ENCODE results near the gene DCLK3. TPM values are rescaled to one million over a fixed set of nuclear protein-coding genes. Genes with fewer than 3 reads are reported as not detected.

DCLK3 gene
- total and polyA plus RNA-seq, 10 of the 15 experiments (the other 5 are each of a cell fraction or from before 2014, with no cell fraction given) = not detected

GRCh38 chr3:36761779-36762178, 2.6 kb downstream of the DCLK3 start:
- Histone ChIP-seq H3K9ac (ENCODE audit: control insufficient read depth, insufficient read depth, low read length) (no peak overlapping the region), H2AFZ (ENCODE audit: control insufficient read depth, low read depth, low read length) (no peak overlapping the region), H3K27me3 (replicated peaks in 1 of 2; ENCODE audit: control insufficient read depth in 2 of 2, insufficient read depth in 2 of 2, low read length in 1 of 2) (peaks cover 0 to 8% of the 10 kb centered on the region in 2 experiments; a peak in 3 of 4 replicates), H3K79me2 (ENCODE audit: control insufficient read depth, insufficient read depth, low read length) (no peaks in the 10 kb centered on the region), H3K4me3 (no peak overlapping the region), H3K4me1 (ENCODE audit: control insufficient read depth, insufficient read depth, low read length) (no peaks in the 10 kb centered on the region), H3K36me3 (ENCODE audit: control insufficient read depth in 2 of 2, insufficient read depth in 2 of 2, low read length in 1 of 2) (no peaks in the 10 kb centered on the region), H3K27ac (ENCODE audit: control insufficient read depth, insufficient read depth) (no peak overlapping the region), H4K20me1 (ENCODE audit: control insufficient read depth, insufficient read depth) (peaks cover 3% of the 10 kb centered on the region; the same call in 1 of the 2 replicates), H3K9me3 (replicated peaks; ENCODE audit: control insufficient read depth, insufficient read depth, low read length) (no peaks in the 10 kb centered on the region; the same call in 2 of the 3 replicates), H3K4me2 (ENCODE audit: control insufficient read depth, insufficient read depth) (no peak overlapping the region)
- no peak for DNase-seq (ENCODE audit: low read depth, low spot score)
- ChIA-PET POLR2A (no interaction called here), CTCF (no interaction called here), RAD21 (ENCODE audit: unreplicated experiment) (no interaction called here), SMC1A (ENCODE audit: uncharacterized antibody, unreplicated experiment) (no interaction called here)
- no TSS peak for BruUV-seq (replicated peaks)
- no peak for TF ChIP-seq SMC3 (IDR thresholded peaks at IDR 0.05; ENCODE audit: borderline replicate concordance, low read length)
- no peak for TF ChIP-seq SP1 (IDR thresholded peaks at IDR 0.05; ENCODE audit: low read depth, low read length)
- TF ChIP-seq POLR2AphosphoS2 (IDR thresholded peaks at IDR 0.05; ENCODE audit: low read depth, low read length) = no peak
- no peak for TF ChIP-seq CBX5 (IDR thresholded peaks at IDR 0.05; ENCODE audit: low read depth)
- no peak for TF ChIP-seq NRF1 (conservative IDR thresholded peaks at IDR 0.05; ENCODE audit: low read depth, low read length)
- in situ Hi-C loops (cut with MboI) (no loop called here), intact Hi-C loops (cut with micrococcal nuclease; ENCODE audit: unreplicated experiment) (no loop called here)
- no peak for ATAC-seq
- 16% methylated on average over 3 of the region's 3 CpGs for WGBS (ENCODE audit: insufficient coverage, insufficient replicate concordance, low lambda C conversion rate, missing lambda C conversion rate)
- FAIRE-seq = no peak

GRCh38 chr3:36756269-36756668, 8.1 kb downstream of the DCLK3 start:
- Histone ChIP-seq H3K27ac (ENCODE audit: control insufficient read depth, insufficient read depth) (no peak overlapping the region), H4K20me1 (ENCODE audit: control insufficient read depth, insufficient read depth) (no peaks in the 10 kb centered on the region), H3K9ac (ENCODE audit: control insufficient read depth, insufficient read depth, low read length) (no peak overlapping the region), H2AFZ (ENCODE audit: control insufficient read depth, low read depth, low read length) (no peak overlapping the region), H3K4me1 (ENCODE audit: control insufficient read depth, insufficient read depth, low read length) (no peaks in the 10 kb centered on the region), H3K36me3 (ENCODE audit: control insufficient read depth in 2 of 2, insufficient read depth in 2 of 2, low read length in 1 of 2) (no peaks in the 10 kb centered on the region), H3K4me2 (ENCODE audit: control insufficient read depth, insufficient read depth) (no peak overlapping the region), H3K79me2 (ENCODE audit: control insufficient read depth, insufficient read depth, low read length) (no peaks in the 10 kb centered on the region), H3K27me3 (replicated peaks in 1 of 2; ENCODE audit: control insufficient read depth in 2 of 2, insufficient read depth in 2 of 2, low read length in 1 of 2) (no peaks in the 10 kb centered on the region; a peak in 1 of 4 replicates), H3K9me3 (replicated peaks; ENCODE audit: control insufficient read depth, insufficient read depth, low read length) (no peaks in the 10 kb centered on the region), H3K4me3 (no peak overlapping the region)
- POLR2A ChIA-PET = interaction anchor here (0.5 kb wide), 1 partner anchor 187 kb away, joined by 3 read pairs; no protein-coding TSS in a partner anchor
- FAIRE-seq (no peak), ATAC-seq (no peak), DNase-seq (ENCODE audit: low read depth, low spot score) (no peak)
- in situ Hi-C loops (cut with MboI) (no loop called here), intact Hi-C loops (cut with micrococcal nuclease; ENCODE audit: unreplicated experiment) (no loop called here)
- no peak for TF ChIP-seq STAT1 (conservative IDR thresholded peaks at IDR 0.05)
- TF ChIP-seq JUNB (IDR thresholded peaks at IDR 0.05) = no peak
- no peak for TF ChIP-seq ZNF217 (IDR thresholded peaks at IDR 0.05)
- TF ChIP-seq TCF3 (IDR thresholded peaks at IDR 0.05; ENCODE audit: borderline replicate concordance, insufficient read depth, low read depth, low read length) = no peak
- no peak for TF ChIP-seq TCF12 (IDR thresholded peaks at IDR 0.05; ENCODE audit: low read depth, low read length)
- peak; percentile 73; the same call in 1 of the 2 replicates for TF ChIP-seq REST (IDR thresholded peaks at IDR 0.05; ENCODE audit: low read depth, low read length)
- no peak for TF ChIP-seq IRF4 (IDR thresholded peaks at IDR 0.05; ENCODE audit: low read depth, low read length)
- SMC1A ChIA-PET (ENCODE audit: uncharacterized antibody, unreplicated experiment) = no interaction called here
- CTCF ChIA-PET = no interaction called here
- RAD21 ChIA-PET (ENCODE audit: unreplicated experiment) = no interaction called here
- 0% methylated on average over 1 of the region's 1 CpG for WGBS (ENCODE audit: insufficient coverage, insufficient replicate concordance, low lambda C conversion rate, missing lambda C conversion rate)
- no TSS peak for BruUV-seq (replicated peaks)
